ENCODE data around the gene REXO1. TPM values are rescaled to one million over a fixed set of nuclear protein-coding genes. Genes with fewer than 3 reads are reported as not detected.

REXO1 gene
- total and polyA plus RNA-seq, 9 of the 15 experiments (the other 6 are each of a cell fraction or from before 2014, with no cell fraction given), result 0.04 to 63.3 (median 15.8) TPM

- Histone ChIP-seq H3K9me3 (replicated peaks; ENCODE audit: control insufficient read depth, insufficient read depth, low read depth, low read length) (no peaks in the 10 kb centered on the region), H3K27ac (ENCODE audit: extremely low read depth, low read depth, low read length) (peak overlapping the region; percentile 85), H3K4me1 (replicated peaks in 1 of 2; ENCODE audit: control insufficient read depth in 2 of 2, insufficient read depth in 2 of 2, low read length in 2 of 2) (peaks cover 42 to 77% of the 10 kb centered on the region in 2 experiments), H3K9me1 (ENCODE audit: control insufficient read depth, insufficient read depth, low read length) (peaks cover 5% of the 10 kb centered on the region), H3K27me3 (ENCODE audit: control insufficient read depth in 2 of 2, insufficient read depth in 2 of 2, low read length in 2 of 2) (no peaks in the 10 kb centered on the region), H3K36me3 (ENCODE audit: control insufficient read depth, insufficient read depth, low read length) (no peaks in the 10 kb centered on the region; the same call in 2 of the 3 replicates), H3K9ac (ENCODE audit: insufficient read depth in 1 of 2, low read depth in 2 of 2, low read length in 2 of 2) (peak overlapping the region; percentile 84 to 97), H3K79me2 (ENCODE audit: control insufficient read depth, insufficient read depth, low read length) (peaks cover 68% of the 10 kb centered on the region), H2AFZ (ENCODE audit: low read depth, low read length) (no peak overlapping the region), H4K20me1 (replicated peaks; ENCODE audit: control insufficient read depth, insufficient read depth, low read length) (peaks cover 28% of the 10 kb centered on the region), H3K4me2 (ENCODE audit: insufficient read depth, low read length) (peak overlapping the region; percentile 82), H3K4me3 (peak overlapping the region; percentile 95)
- no peak for DNase-seq (ENCODE audit: extremely low read depth in 1 of 4, low spot score in 3 of 4)
- intact Hi-C loops (cut with micrococcal nuclease) (no loop called here), in situ Hi-C loops (cut with MboI) (no loop called here)
- ChIA-PET POLR2A (interaction anchor here (0.6 kb wide), 1 partner anchor 200 kb away, joined by 3 read pairs; no protein-coding TSS in a partner anchor), CTCF (ENCODE audit: low intra/inter-chr PET ratio) (no interaction called here)
- no peak for ATAC-seq
- 0% methylated on average over 20 of the region's 21 CpGs for WGBS (ENCODE audit: insufficient coverage, low coverage, missing lambda C conversion rate)
- BruUV-seq (replicated peaks), result TSS peak; percentile 57
- FAIRE-seq, result no peak
- TF ChIP-seq ZFX (CRISPR knock-in tag; IDR thresholded peaks at IDR 0.05) (peak; percentile 52), ZNF395 (CRISPR knock-in tag; IDR thresholded peaks at IDR 0.05) (0 out of 2 replicates have a peak, but pooled peaks have one; percentile 9), ZNF780A (CRISPR knock-in tag; IDR thresholded peaks at IDR 0.05) (no peak), POLR2G (IDR thresholded peaks at IDR 0.05; ENCODE audit: low read depth, low read length) (peak; percentile 39; the same call in 1 of the 2 replicates), ZBTB7A (IDR thresholded peaks at IDR 0.05; ENCODE audit: borderline replicate concordance, control insufficient read depth, low read depth, low read length) (peak; percentile 24; the same call in 1 of the 2 replicates), MNT (conservative IDR thresholded peaks at IDR 0.05) (peak in 1 of 2 experiments; percentile 34; a peak in 1 of 4 replicates), POLR2B (IDR thresholded peaks at IDR 0.05; ENCODE audit: low read depth, partially characterized antibody) (no peak), ATF7 (IDR thresholded peaks at IDR 0.05) (no peak), CBFA2T2 (conservative IDR thresholded peaks at IDR 0.05) (no peak), KDM5B (IDR thresholded peaks at IDR 0.05; ENCODE audit: insufficient replicate concordance, low read depth, low read length) (peak; percentile 24), KHSRP (IDR thresholded peaks at IDR 0.05) (no peak), FIP1L1 (IDR thresholded peaks at IDR 0.05; ENCODE audit: low read depth, low read length, poor library complexity, severe bottlenecking) (peak; percentile 34), TEAD4 (IDR thresholded peaks at IDR 0.05; ENCODE audit: low read length) (no peak), TEAD4 (CRISPR knock-in tag; IDR thresholded peaks at IDR 0.05; ENCODE audit: borderline replicate concordance) (0 out of 2 replicates have a peak, but pooled peaks have one; percentile 63)
Measured at GRCh38 chr19:1862068-1862423, 13.8 kb upstream of the REXO1 start.

All from K562 (cell line).